GM12878 (cell line): ENCODE results near the gene MAML2. TPM values are rescaled to one million over a fixed set of nuclear protein-coding genes. Genes with fewer than 3 reads are reported as not detected.

Experiments
- ATF7 ChIP-seq: fragments of 450-650 bp; IDR thresholded peaks from 2 replicates; pipeline ENCODE4 v1.6.1; 2016; ENCODE audit warnings: low read depth, mild to moderate bottlenecking
- BCLAF1 ChIP-seq: fragments of 450-650 bp; IDR thresholded peaks from 2 replicates; pipeline ENCODE4 v1.6.1; 2017; ENCODE audit warnings: antibody characterized with exemption, mild to moderate bottlenecking, moderate library complexity
- BMI1 ChIP-seq: fragments of 450-650 bp; IDR thresholded peaks from 2 replicates; pipeline ENCODE4 v1.6.1; 2016; ENCODE audit warnings: mild to moderate bottlenecking, moderate library complexity, borderline replicate concordance
- EZH2 ChIP-seq: IDR thresholded peaks from 2 replicates; pipeline ENCODE4 v1.6.1; 2012; ENCODE audit warnings: low read depth, mild to moderate bottlenecking, control low read depth, inconsistent platforms, low read length, borderline replicate concordance; ENCODE audit not compliant: control insufficient read depth
- FOXK2 ChIP-seq: fragments of 450-650 bp; IDR thresholded peaks from 2 replicates; pipeline ENCODE4 v1.6.1; 2017; ENCODE audit warnings: mild to moderate bottlenecking, moderate library complexity
- IRF4 ChIP-seq: IDR thresholded peaks from 2 replicates; pipeline ENCODE4 v1.6.1; 2011; ENCODE audit warnings: low read depth, low read length
- JUND ChIP-seq: IDR thresholded peaks from 2 replicates; pipeline ENCODE4 v1.6.1; 2012; ENCODE audit warnings: low read depth, mild to moderate bottlenecking, low read length, improper control_type of control experiment, moderate library complexity
- NBN ChIP-seq: fragments of 450-650 bp; IDR thresholded peaks from 2 replicates; pipeline ENCODE4 v1.6.1; 2016
- SKIL ChIP-seq: fragments of 450-650 bp; IDR thresholded peaks from 2 replicates; pipeline ENCODE4 v1.6.1; 2017; ENCODE audit warnings: mild to moderate bottlenecking, low read depth, inconsistent platforms; ENCODE audit not compliant: poor library complexity, severe bottlenecking
- SUZ12 ChIP-seq: fragments of 200-600 bp; sonication (generic); IDR thresholded peaks from one replicate; pipeline ENCODE4 v1.6.1; 2018; ENCODE audit warnings: antibody characterized with exemption, mild to moderate bottlenecking; ENCODE audit not compliant: unreplicated experiment
- TBL1XR1 ChIP-seq: IDR thresholded peaks from 2 replicates; pipeline ENCODE4 v1.6.1; 2012; ENCODE audit warnings: low read depth, low read length, improper control_type of control experiment
- polyA plus RNA-seq, 11 experiments: library from polyadenylated mRNA; depleted of rRNA in 4 of 11; unstranded in 6 of 11; stranded (reverse) in 5 of 11; fragments of >200 nt; fragmentation: Nextera tagmentation in 4 of 11; fragmentation: Illumina TruSeq in 1 of 11; extraction: Ambion mirVana in 4 of 11; extraction: Trizol in 1 of 11; gene quantifications; 1 replicate in 1 of 11; 2 replicates in 10 of 11; pipeline versions ENCODE4 v1.2.1 to v1.2.3, GENCODE V29; 2011 to 2016; ENCODE audit warnings: inconsistent platforms in 2 of 11, missing spikeins in 2 of 11, low read depth in 1 of 11
- total RNA-seq, 4 experiments: library from RNA; depleted of rRNA in 3 of 4; stranded (reverse); fragments of >200 nt in 3 of 4; fragmentation: Illumina TruSeq in 1 of 4; extraction: Trizol in 1 of 4; gene quantifications; 2 replicates each; pipeline versions ENCODE4 v1.2.1 to v1.2.3, GENCODE V29; 2013 to 2021
- TF ChIP-seq, protein P1 (sequence below): fragments of 450-650 bp; IDR thresholded peaks from 2 replicates; pipeline ENCODE4 v1.6.1; 2017; ENCODE audit warnings: mild to moderate bottlenecking, moderate library complexity
- TF ChIP-seq, protein P2 (sequence below): IDR thresholded peaks from 2 replicates; pipeline ENCODE4 v1.6.1; 2011; ENCODE audit warnings: low read depth, low read length, improper control_type of control experiment, borderline replicate concordance

The MAML2 gene
- total and polyA plus RNA-seq, 10 of the 15 experiments (the other 5 are each of a cell fraction or from before 2014, with no cell fraction given) = 2.5 to 15.1 (median 12.0) TPM

GRCh38 chr11:96178049-96178886 lies 164.7 kb downstream of the MAML2 start (continued):
- no peak for TF ChIP-seq TBL1XR1
- no peak for TF ChIP-seq ATF7
- TF ChIP-seq FOXK2 = no peak
- no peak for TF ChIP-seq BMI1
- TF ChIP-seq JUND = no peak
- no peak for TF ChIP-seq BCLAF1
- TF ChIP-seq, protein P1, sequence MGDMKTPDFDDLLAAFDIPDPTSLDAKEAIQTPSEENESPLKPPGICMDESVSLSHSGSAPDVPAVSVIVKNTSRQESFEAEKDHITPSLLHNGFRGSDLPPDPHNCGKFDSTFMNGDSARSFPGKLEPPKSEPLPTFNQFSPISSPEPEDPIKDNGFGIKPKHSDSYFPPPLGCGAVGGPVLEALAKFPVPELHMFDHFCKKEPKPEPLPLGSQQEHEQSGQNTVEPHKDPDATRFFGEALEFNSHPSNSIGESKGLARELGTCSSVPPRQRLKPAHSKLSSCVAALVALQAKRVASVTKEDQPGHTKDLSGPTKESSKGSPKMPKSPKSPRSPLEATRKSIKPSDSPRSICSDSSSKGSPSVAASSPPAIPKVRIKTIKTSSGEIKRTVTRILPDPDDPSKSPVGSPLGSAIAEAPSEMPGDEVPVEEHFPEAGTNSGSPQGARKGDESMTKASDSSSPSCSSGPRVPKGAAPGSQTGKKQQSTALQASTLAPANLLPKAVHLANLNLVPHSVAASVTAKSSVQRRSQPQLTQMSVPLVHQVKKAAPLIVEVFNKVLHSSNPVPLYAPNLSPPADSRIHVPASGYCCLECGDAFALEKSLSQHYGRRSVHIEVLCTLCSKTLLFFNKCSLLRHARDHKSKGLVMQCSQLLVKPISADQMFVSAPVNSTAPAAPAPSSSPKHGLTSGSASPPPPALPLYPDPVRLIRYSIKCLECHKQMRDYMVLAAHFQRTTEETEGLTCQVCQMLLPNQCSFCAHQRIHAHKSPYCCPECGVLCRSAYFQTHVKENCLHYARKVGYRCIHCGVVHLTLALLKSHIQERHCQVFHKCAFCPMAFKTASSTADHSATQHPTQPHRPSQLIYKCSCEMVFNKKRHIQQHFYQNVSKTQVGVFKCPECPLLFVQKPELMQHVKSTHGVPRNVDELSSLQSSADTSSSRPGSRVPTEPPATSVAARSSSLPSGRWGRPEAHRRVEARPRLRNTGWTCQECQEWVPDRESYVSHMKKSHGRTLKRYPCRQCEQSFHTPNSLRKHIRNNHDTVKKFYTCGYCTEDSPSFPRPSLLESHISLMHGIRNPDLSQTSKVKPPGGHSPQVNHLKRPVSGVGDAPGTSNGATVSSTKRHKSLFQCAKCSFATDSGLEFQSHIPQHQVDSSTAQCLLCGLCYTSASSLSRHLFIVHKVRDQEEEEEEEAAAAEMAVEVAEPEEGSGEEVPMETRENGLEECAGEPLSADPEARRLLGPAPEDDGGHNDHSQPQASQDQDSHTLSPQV = no peak
- TF ChIP-seq SKIL = no peak
- TF ChIP-seq EZH2 = no peak
- no peak for TF ChIP-seq NBN
- TF ChIP-seq, protein P2, sequence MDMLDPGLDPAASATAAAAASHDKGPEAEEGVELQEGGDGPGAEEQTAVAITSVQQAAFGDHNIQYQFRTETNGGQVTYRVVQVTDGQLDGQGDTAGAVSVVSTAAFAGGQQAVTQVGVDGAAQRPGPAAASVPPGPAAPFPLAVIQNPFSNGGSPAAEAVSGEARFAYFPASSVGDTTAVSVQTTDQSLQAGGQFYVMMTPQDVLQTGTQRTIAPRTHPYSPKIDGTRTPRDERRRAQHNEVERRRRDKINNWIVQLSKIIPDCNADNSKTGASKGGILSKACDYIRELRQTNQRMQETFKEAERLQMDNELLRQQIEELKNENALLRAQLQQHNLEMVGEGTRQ = no peak
- TF ChIP-seq IRF4 = no peak
- no peak for TF ChIP-seq SUZ12
